ENCODE measurements around the gene CEACAM1. TPM values are rescaled to one million over a fixed set of nuclear protein-coding genes. Genes with fewer than 3 reads are reported as not detected.

CEACAM1 gene
- total and polyA plus RNA-seq, 9 of the 15 experiments (the other 6 are each of a cell fraction or from before 2014, with no cell fraction given): 0.04 to 0.16 (median 0.10) TPM; not detected in 1

Small RNAs within 50 kb of the gene (small RNA-seq; reads per million reads assigned to genes)
- gene RNU4-60P: not detected

Other genes with a start within 250 kb of the CEACAM1 start
Only the 7 nearest of the 10 such genes appear.
- gene TMEM145, start 215.2 kb downstream of the CEACAM1 start, total RNA-seq (2014; rRNA removed): 0.61 TPM in 1 of 2 replicates, not detected in the other
- 0.80 and 0.83 TPM in 2 replicates for gene TMEM145, start 215.2 kb downstream of the CEACAM1 start, total RNA-seq (2014; rRNA removed; fragmentation: Illumina TruSeq; extraction: Trizol)
- 0.75 and 0.94 TPM in 2 replicates for gene TMEM145, start 215.2 kb downstream of the CEACAM1 start, total RNA-seq (2015; rRNA removed; fragmentation: Illumina TruSeq; extraction: Trizol)
- 2.8 and 5.5 TPM in 2 replicates for gene TMEM145, start 215.2 kb downstream of the CEACAM1 start, total RNA-seq (2021)
- 1.3 and 1.8 TPM in 2 replicates for gene TMEM145, start 215.2 kb downstream of the CEACAM1 start, polyA plus RNA-seq (2011; rRNA removed)
- 1.8 and 2.0 TPM in 2 replicates for gene TMEM145, start 215.2 kb downstream of the CEACAM1 start, polyA plus RNA-seq (2014; fragmentation: Illumina TruSeq; extraction: Trizol)
- gene TMEM145, start 215.2 kb downstream of the CEACAM1 start, polyA plus RNA-seq (2014; fragmentation: Nextera tagmentation; extraction: Ambion mirVana): not detected
- 3.0 and 4.1 TPM in 2 replicates for gene TMEM145, start 215.2 kb downstream of the CEACAM1 start, polyA plus RNA-seq (2014; rRNA removed)
- 3.8 and 4.5 TPM in 2 replicates for gene MEGF8, start 202.8 kb downstream of the CEACAM1 start, total RNA-seq (2014; rRNA removed)
- gene MEGF8, start 202.8 kb downstream of the CEACAM1 start, total RNA-seq (2014; rRNA removed; fragmentation: Illumina TruSeq; extraction: Trizol): 1.5 and 1.8 TPM in 2 replicates
- gene MEGF8, start 202.8 kb downstream of the CEACAM1 start, total RNA-seq (2015; rRNA removed; fragmentation: Illumina TruSeq; extraction: Trizol): 3.0 and 3.4 TPM in 2 replicates
- gene MEGF8, start 202.8 kb downstream of the CEACAM1 start, total RNA-seq (2021): 10.0 and 13.1 TPM in 2 replicates
- 1.9 and 2.1 TPM in 2 replicates for gene MEGF8, start 202.8 kb downstream of the CEACAM1 start, polyA plus RNA-seq (2011; rRNA removed)
- 3.9 and 4.6 TPM in 2 replicates for gene MEGF8, start 202.8 kb downstream of the CEACAM1 start, polyA plus RNA-seq (2014; fragmentation: Illumina TruSeq; extraction: Trizol)
- under 1 TPM; 0.28 to 0.34 TPM for gene MEGF8, start 202.8 kb downstream of the CEACAM1 start, polyA plus RNA-seq (2014; fragmentation: Nextera tagmentation; extraction: Ambion mirVana)
- 4.5 and 4.7 TPM in 2 replicates for gene MEGF8, start 202.8 kb downstream of the CEACAM1 start, polyA plus RNA-seq (2014; rRNA removed)
- 0.94 TPM in 1 of 2 replicates, not detected in the other for gene CNFN, start 138.2 kb downstream of the CEACAM1 start, total RNA-seq (2014; rRNA removed)
- gene CNFN, start 138.2 kb downstream of the CEACAM1 start, total RNA-seq (2014; rRNA removed; fragmentation: Illumina TruSeq; extraction: Trizol): not detected in 2 replicates
- gene CNFN, start 138.2 kb downstream of the CEACAM1 start, total RNA-seq (2015; rRNA removed; fragmentation: Illumina TruSeq; extraction: Trizol): not detected in 2 replicates
- gene CNFN, start 138.2 kb downstream of the CEACAM1 start, total RNA-seq (2021): 0.35 TPM in 1 of 2 replicates, not detected in the other
- gene CNFN, start 138.2 kb downstream of the CEACAM1 start, polyA plus RNA-seq (2011; rRNA removed): 0.18 TPM in 1 of 2 replicates, not detected in the other
- gene CNFN, start 138.2 kb downstream of the CEACAM1 start, polyA plus RNA-seq (2014; fragmentation: Illumina TruSeq; extraction: Trizol): 0.47 TPM in 1 of 2 replicates, not detected in the other
- under 1 TPM in 1 of 2 experiments, not detected in 1; 0.18 TPM for gene CNFN, start 138.2 kb downstream of the CEACAM1 start, polyA plus RNA-seq (2014; fragmentation: Nextera tagmentation; extraction: Ambion mirVana)
- gene CNFN, start 138.2 kb downstream of the CEACAM1 start, polyA plus RNA-seq (2014; rRNA removed): 0.52 and 1.8 TPM in 2 replicates
- not detected in 2 replicates for gene LIPE, start 101.1 kb downstream of the CEACAM1 start, total RNA-seq (2014; rRNA removed)
- gene LIPE, start 101.1 kb downstream of the CEACAM1 start, total RNA-seq (2014; rRNA removed; fragmentation: Illumina TruSeq; extraction: Trizol): not detected in 2 replicates
- gene LIPE, start 101.1 kb downstream of the CEACAM1 start, total RNA-seq (2015; rRNA removed; fragmentation: Illumina TruSeq; extraction: Trizol): not detected in 2 replicates
- gene LIPE, start 101.1 kb downstream of the CEACAM1 start, total RNA-seq (2021): 0.22 and 0.27 TPM in 2 replicates
- not detected in 2 replicates for gene LIPE, start 101.1 kb downstream of the CEACAM1 start, polyA plus RNA-seq (2011; rRNA removed)
- not detected in 2 replicates for gene LIPE, start 101.1 kb downstream of the CEACAM1 start, polyA plus RNA-seq (2014; fragmentation: Illumina TruSeq; extraction: Trizol)
- not detected for gene LIPE, start 101.1 kb downstream of the CEACAM1 start, polyA plus RNA-seq (2014; fragmentation: Nextera tagmentation; extraction: Ambion mirVana)
- gene LIPE, start 101.1 kb downstream of the CEACAM1 start, polyA plus RNA-seq (2014; rRNA removed): not detected in 2 replicates
- gene CXCL17, start 85.5 kb downstream of the CEACAM1 start, total RNA-seq (2014; rRNA removed): not detected in 2 replicates
- gene CXCL17, start 85.5 kb downstream of the CEACAM1 start, total RNA-seq (2014; rRNA removed; fragmentation: Illumina TruSeq; extraction: Trizol): not detected in 2 replicates
- gene CXCL17, start 85.5 kb downstream of the CEACAM1 start, total RNA-seq (2015; rRNA removed; fragmentation: Illumina TruSeq; extraction: Trizol): not detected in 2 replicates
- gene CXCL17, start 85.5 kb downstream of the CEACAM1 start, total RNA-seq (2021): not detected in 2 replicates
- not detected in 2 replicates for gene CXCL17, start 85.5 kb downstream of the CEACAM1 start, polyA plus RNA-seq (2011; rRNA removed)
- gene CXCL17, start 85.5 kb downstream of the CEACAM1 start, polyA plus RNA-seq (2014; fragmentation: Illumina TruSeq; extraction: Trizol): 0.10 TPM in 1 of 2 replicates, not detected in the other
- under 1 TPM in 1 of 2 experiments, not detected in 1; 0.15 TPM for gene CXCL17, start 85.5 kb downstream of the CEACAM1 start, polyA plus RNA-seq (2014; fragmentation: Nextera tagmentation; extraction: Ambion mirVana)
- gene CXCL17, start 85.5 kb downstream of the CEACAM1 start, polyA plus RNA-seq (2014; rRNA removed): not detected in 2 replicates
- not detected in 2 replicates for gene CEACAM8, start 66.4 kb upstream of the CEACAM1 start, total RNA-seq (2014; rRNA removed)
- gene CEACAM8, start 66.4 kb upstream of the CEACAM1 start, total RNA-seq (2014; rRNA removed; fragmentation: Illumina TruSeq; extraction: Trizol): not detected in 2 replicates
- gene CEACAM8, start 66.4 kb upstream of the CEACAM1 start, total RNA-seq (2015; rRNA removed; fragmentation: Illumina TruSeq; extraction: Trizol): not detected in 2 replicates
- gene CEACAM8, start 66.4 kb upstream of the CEACAM1 start, total RNA-seq (2021): not detected in 2 replicates
- gene CEACAM8, start 66.4 kb upstream of the CEACAM1 start, polyA plus RNA-seq (2011; rRNA removed): not detected in 2 replicates
- not detected in 2 replicates for gene CEACAM8, start 66.4 kb upstream of the CEACAM1 start, polyA plus RNA-seq (2014; fragmentation: Illumina TruSeq; extraction: Trizol)
- gene CEACAM8, start 66.4 kb upstream of the CEACAM1 start, polyA plus RNA-seq (2014; fragmentation: Nextera tagmentation; extraction: Ambion mirVana): not detected
- gene CEACAM8, start 66.4 kb upstream of the CEACAM1 start, polyA plus RNA-seq (2014; rRNA removed): not detected in 2 replicates
- gene PSG3, start 212.0 kb upstream of the CEACAM1 start, total RNA-seq (2014; rRNA removed): not detected in 2 replicates
- not detected in 2 replicates for gene PSG3, start 212.0 kb upstream of the CEACAM1 start, total RNA-seq (2014; rRNA removed; fragmentation: Illumina TruSeq; extraction: Trizol)
- gene PSG3, start 212.0 kb upstream of the CEACAM1 start, total RNA-seq (2015; rRNA removed; fragmentation: Illumina TruSeq; extraction: Trizol): not detected in 2 replicates
- not detected in 2 replicates for gene PSG3, start 212.0 kb upstream of the CEACAM1 start, total RNA-seq (2021)
- gene PSG3, start 212.0 kb upstream of the CEACAM1 start, polyA plus RNA-seq (2011; rRNA removed): not detected in 2 replicates
- gene PSG3, start 212.0 kb upstream of the CEACAM1 start, polyA plus RNA-seq (2014; fragmentation: Illumina TruSeq; extraction: Trizol): not detected in 2 replicates
- gene PSG3, start 212.0 kb upstream of the CEACAM1 start, polyA plus RNA-seq (2014; fragmentation: Nextera tagmentation; extraction: Ambion mirVana): not detected
- not detected in 2 replicates for gene PSG3, start 212.0 kb upstream of the CEACAM1 start, polyA plus RNA-seq (2014; rRNA removed)

Data from K562 (cell line).